Heart left ventricle (tissue), 16 donors: Measurements from ENCODE around the gene GNA15. TPM values are rescaled to one million over a fixed set of nuclear protein-coding genes. Genes with fewer than 3 reads are reported as not detected.

ENCODE experiments used
- ATAC-seq, 4 donors: fragments of 200-7000 bp; cut with Tn5 transposase; one replicate each; pipeline ENCODE4 v1.9.1; 2020 to 2022; ENCODE audit warnings: moderate library complexity in 4 of 4, mild to moderate bottlenecking in 3 of 4, moderate number of reproducible peaks in 1 of 4
- DNase-seq, 5 donors: peaks; one replicate each; pipeline ENCODE4 v3.0.0-alpha.2; 2020
- H3K27ac ChIP-seq, 12 donors: fragments of 200-600 bp; sonication (generic) in 4 of 12; one replicate each; pipeline versions ENCODE4 v1.5.0 to v1.8.0; 2016 to 2022; ENCODE audit warnings: mild to moderate bottlenecking in 2 of 12
- H3K27me3 ChIP-seq, 9 donors: fragments of 200-600 bp; sonication (generic) in 2 of 9; one replicate each; pipeline versions ENCODE4 v1.5.1 to v1.8.0; 2016 to 2022; ENCODE audit warnings: mild to moderate bottlenecking in 3 of 9
- H3K36me3 ChIP-seq, 9 donors: fragments of 200-600 bp; sonication (generic) in 2 of 9; one replicate each; pipeline versions ENCODE4 v1.5.0 to v1.8.0; 2018 to 2022; ENCODE audit warnings: mild to moderate bottlenecking in 2 of 9
- H3K4me1 ChIP-seq, 12 donors: fragments of 200-600 bp; sonication (generic) in 4 of 12; one replicate each; pipeline versions ENCODE4 v1.5.0 to v1.8.0; 2016 to 2022; ENCODE audit warnings: mild to moderate bottlenecking in 3 of 12
- H3K4me3 ChIP-seq, 12 donors: fragments of 200-600 bp; sonication (generic) in 4 of 12; one replicate each; pipeline versions ENCODE4 v1.5.0 to v1.8.0; 2017 to 2022; ENCODE audit warnings: mild to moderate bottlenecking in 9 of 12, moderate library complexity in 4 of 12
- H3K9me3 ChIP-seq, 12 donors: fragments of 200-600 bp; sonication (generic) in 4 of 12; one replicate each; pipeline versions ENCODE4 v1.5.0 to v1.8.0; 2016 to 2022; ENCODE audit warnings: mild to moderate bottlenecking in 1 of 12
- POLR2A ChIP-seq, 2 donors: fragments of 450-650 bp; IDR thresholded peaks; one replicate each; pipeline ENCODE4 v1.6.1; 2017; ENCODE audit warnings: antibody characterized with exemption in 2 of 2, mild to moderate bottlenecking in 2 of 2, moderate library complexity in 2 of 2
- WGBS, 4 donors: extraction: QIAGEN DNeasy Blood & Tissue Kit in 2 of 4; methylation state at CpG; one replicate each; pipeline versions ENCODE4 v1.1.5 to v1.1.7; 2013 to 2018; 5-methylcytosine and 5-hydroxymethylcytosine counted together
- intact Hi-C, 10 donors: fragments of 100-400 bp; cut with DNase I; formaldehyde crosslinking; loops; one replicate each; pipeline versions ENCODE4 v1.11.1 to v1.14.2; 2022
- polyA plus RNA-seq, 2 donors: library from polyadenylated mRNA; stranded (reverse); fragments of 200-250 nt; gene quantifications; one replicate each; pipeline ENCODE4 v1.2.3, GENCODE V29; 2013
- total RNA-seq, 9 donors: library from RNA; depleted of rRNA in 2 of 9; stranded (reverse); fragments of >200 nt in 2 of 9; fragmentation: NEBNext Ultra II Directional in 3 of 9; extraction: Animal tissue kit (Norgen Biotek cat#: 25700) in 3 of 9; gene quantifications; one replicate each; pipeline versions ENCODE4 v1.1.0 to v1.2.4, GENCODE V29; 2016 to 2023
- TF ChIP-seq, protein P1 (sequence below), 12 donors: fragments of 200-600 bp; sonication (generic) in 4 of 12; IDR thresholded peaks; one replicate each; pipeline versions ENCODE4 v1.5.0 to v1.8.0; 2018 to 2022; ENCODE audit warnings: antibody characterized with exemption in 12 of 12, mild to moderate bottlenecking in 5 of 12
- donor health status: ischemic (EF 13 %, LVEDD 7.1; RV severe dilation, severe dysfunction).
- donor health status: healthy with polysubstance abuse.
- donor health status: DM: no; HTN: yes; CAD: no.
- donor health status: DM: no; HTN: no; CAD: no.
- donor health status: ischemic (EF 25% LVEDD 6.9; RV normal size, moderate dysfunction).
- donor health status: ischemic (EF 25% LVEDD 5.7; RV mildly dilated, moderate dysfunction).
- donor health status: healthy.
- donor health status: DM: yes; HTN: yes; CAD: no.
- donor health status: ischemic (EF 35%, LVEDD 5.7; RV mildly dilated, moderate dysfunction).
- donor health status: nonischemic (EF 11% LVEDD 7.7; RV severe dilation, severe dysfunction).
- donor health status: DM: yes; HTN: yes; CAD: no.
- donor health status: PGD.
- donor health status: ischemic (EF 29% LVEDD 5.4; RV normal size, mild dysfunction).
- donor health status: nonischemic (EF 23%, LVEDD 6.1; RV moderate dilation, normal function).

The GNA15 gene
- total and polyA plus RNA-seq, 11 donors: 0.69 to 15.2 (median 1.7) TPM

DNA sequence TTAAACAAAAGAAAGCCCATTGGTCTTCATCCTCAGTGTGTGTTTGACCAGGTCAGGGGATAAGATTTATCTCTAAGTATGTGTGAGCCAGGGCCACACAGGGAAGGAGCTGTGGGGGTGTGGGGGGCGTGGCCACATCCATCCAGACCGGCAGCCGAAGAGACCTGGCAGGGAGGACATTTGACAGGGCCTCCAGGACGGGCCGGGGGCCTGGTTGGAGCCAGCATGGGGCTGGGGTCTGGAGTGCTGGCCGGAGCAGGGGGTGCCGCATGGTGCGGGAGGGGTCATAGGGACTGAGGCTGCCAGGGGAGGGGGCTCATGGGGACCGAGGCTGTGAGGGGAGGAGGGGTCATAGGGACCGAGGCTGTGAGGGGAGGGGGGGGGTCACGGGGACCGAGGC lies 20.4 kb upstream of the GNA15 start:
- Histone ChIP-seq H3K27ac (no peak overlapping the region), H3K27me3 (no peaks in the 10 kb centered on the region), H3K9me3 (no peaks in the 10 kb centered on the region), H3K4me3 (no peak overlapping the region), H3K4me1 (peaks cover 0 to 15% (median 9%) of the 10 kb centered on the region in 12 donors), H3K36me3 (peaks cover 0 to 85% (median 53%) of the 10 kb centered on the region in 9 donors)
- TF ChIP-seq POLR2A (IDR thresholded peaks at IDR 0.05): no peak
- TF ChIP-seq, protein P1, sequence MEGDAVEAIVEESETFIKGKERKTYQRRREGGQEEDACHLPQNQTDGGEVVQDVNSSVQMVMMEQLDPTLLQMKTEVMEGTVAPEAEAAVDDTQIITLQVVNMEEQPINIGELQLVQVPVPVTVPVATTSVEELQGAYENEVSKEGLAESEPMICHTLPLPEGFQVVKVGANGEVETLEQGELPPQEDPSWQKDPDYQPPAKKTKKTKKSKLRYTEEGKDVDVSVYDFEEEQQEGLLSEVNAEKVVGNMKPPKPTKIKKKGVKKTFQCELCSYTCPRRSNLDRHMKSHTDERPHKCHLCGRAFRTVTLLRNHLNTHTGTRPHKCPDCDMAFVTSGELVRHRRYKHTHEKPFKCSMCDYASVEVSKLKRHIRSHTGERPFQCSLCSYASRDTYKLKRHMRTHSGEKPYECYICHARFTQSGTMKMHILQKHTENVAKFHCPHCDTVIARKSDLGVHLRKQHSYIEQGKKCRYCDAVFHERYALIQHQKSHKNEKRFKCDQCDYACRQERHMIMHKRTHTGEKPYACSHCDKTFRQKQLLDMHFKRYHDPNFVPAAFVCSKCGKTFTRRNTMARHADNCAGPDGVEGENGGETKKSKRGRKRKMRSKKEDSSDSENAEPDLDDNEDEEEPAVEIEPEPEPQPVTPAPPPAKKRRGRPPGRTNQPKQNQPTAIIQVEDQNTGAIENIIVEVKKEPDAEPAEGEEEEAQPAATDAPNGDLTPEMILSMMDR (IDR thresholded peaks at IDR 0.05): no peak
- WGBS, 4 donors: 59 to 74% (median 70%) methylated on average over 7 to 12 of the region's 12 CpGs
- ATAC-seq (no peak), DNase-seq (no peak)
- intact Hi-C loops: no loop called here

DNA sequence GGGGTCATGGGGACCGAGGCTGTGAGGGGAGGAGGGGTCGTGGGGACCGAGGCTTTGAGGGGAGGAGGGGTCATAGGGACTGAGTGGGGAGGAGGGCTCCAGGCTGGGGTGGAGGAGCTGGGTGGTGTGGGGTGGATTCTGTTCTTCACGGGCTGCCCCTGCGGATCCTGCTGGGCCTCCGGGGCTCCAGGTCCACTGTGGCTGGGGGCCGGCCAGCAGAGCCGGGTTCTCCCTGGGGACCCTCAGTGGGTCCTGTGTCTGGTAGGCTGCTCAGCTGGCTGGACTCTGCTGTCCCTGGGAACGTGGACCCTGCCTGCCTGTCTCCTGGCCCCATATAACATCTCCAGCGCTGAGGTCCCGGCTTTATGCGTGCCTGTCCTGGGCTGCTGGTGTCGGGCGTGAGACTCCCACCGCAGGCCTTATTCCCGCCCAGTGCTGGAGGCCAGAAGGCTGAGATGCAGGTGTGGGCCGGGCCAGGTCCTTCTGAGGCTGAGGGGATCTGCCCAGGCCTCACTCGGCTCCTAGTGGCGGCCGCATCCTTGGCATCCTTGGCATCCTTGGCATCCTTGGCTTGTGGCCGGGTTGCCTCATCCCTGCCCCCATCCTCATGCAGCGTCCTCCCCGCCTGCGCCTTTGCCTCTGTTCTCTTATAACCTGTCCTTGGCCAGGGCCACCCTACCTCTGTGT lies 19.8 kb upstream of the GNA15 start:
- H3K4me1 ChIP-seq: peaks cover 0 to 15% (median 9%) of the 10 kb centered on the region in 12 donors
- H3K27ac ChIP-seq: no peak overlapping the region
- no peak overlapping the region for H3K4me3 ChIP-seq
- ATAC-seq (no peak), DNase-seq (peak in 2 of 5 donors; percentile 19 to 58)
- intact Hi-C loops: no loop called here
- H3K27me3 ChIP-seq: no peaks in the 10 kb centered on the region
- peaks cover 0 to 85% (median 54%) of the 10 kb centered on the region in 9 donors for H3K36me3 ChIP-seq
- WGBS, 4 donors: 70 to 78% (median 75%) methylated on average over 21 to 24 of the region's 24 CpGs
- TF ChIP-seq POLR2A (IDR thresholded peaks at IDR 0.05): no peak
- TF ChIP-seq, protein P1 (IDR thresholded peaks at IDR 0.05): no peak
- H3K9me3 ChIP-seq: no peaks in the 10 kb centered on the region

DNA sequence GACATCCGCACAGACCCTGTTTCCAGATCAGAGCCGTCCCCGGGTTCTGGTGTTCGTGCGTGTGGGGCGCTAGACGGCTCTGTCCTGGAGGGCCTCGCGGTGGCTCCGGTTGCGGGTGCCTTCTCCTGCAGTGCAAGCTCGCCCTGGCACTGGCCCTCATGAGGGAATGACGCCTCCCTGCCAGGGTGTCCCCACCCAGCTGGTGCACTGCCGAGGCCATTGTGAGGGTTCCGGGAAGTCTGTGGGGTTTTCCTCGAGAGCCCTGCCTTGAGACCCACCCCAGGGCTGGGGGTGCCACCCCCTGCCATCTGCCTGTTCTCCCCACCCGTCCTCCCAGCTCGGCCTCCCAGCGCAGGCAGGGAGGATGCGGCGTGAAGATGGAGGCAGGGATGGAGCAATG lies 19.2 kb upstream of the GNA15 start:
- DNase-seq (peak in 2 of 5 donors; percentile 19 to 61), ATAC-seq (no peak)
- intact Hi-C loops: no loop called here
- H3K9me3 ChIP-seq: no peaks in the 10 kb centered on the region
- H3K27ac ChIP-seq: no peak overlapping the region
- WGBS, 4 donors: 81 to 91% (median 85%) methylated on average over 15 to 21 of the region's 21 CpGs
- no peak for TF ChIP-seq POLR2A (IDR thresholded peaks at IDR 0.05)
- TF ChIP-seq, protein P1 (IDR thresholded peaks at IDR 0.05): no peak
- H3K4me1 ChIP-seq: peaks cover 0 to 15% (median 9%) of the 10 kb centered on the region in 12 donors
- H3K4me3 ChIP-seq: no peak overlapping the region
- H3K27me3 ChIP-seq: no peaks in the 10 kb centered on the region
- H3K36me3 ChIP-seq: peaks cover 0 to 85% (median 56%) of the 10 kb centered on the region in 9 donors

DNA sequence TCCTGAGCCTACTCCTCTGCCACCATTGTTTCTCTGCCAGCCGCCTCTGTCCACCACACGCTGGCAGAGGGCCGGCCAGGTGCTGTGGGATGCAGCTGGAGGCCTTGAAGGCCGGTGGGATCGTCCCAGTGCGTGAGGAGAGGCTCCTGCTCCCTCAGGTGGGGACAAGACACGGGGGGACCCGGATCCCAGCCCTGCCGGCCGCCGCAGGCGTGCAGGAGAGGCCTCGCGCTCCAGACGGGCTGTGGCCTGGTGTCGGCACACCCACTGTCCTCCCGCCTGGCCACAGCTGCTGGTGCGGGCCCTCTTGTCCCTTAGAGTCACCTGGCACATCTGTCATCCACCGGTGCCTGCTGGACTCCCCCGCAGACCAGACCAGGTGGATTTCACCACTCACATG lies 18.1 kb upstream of the GNA15 start:
- WGBS, 4 donors: 92 to 94% (median 93%) methylated on average over 10 to 20 of the region's 20 CpGs
- Histone ChIP-seq H3K27me3 (no peaks in the 10 kb centered on the region), H3K4me3 (no peak overlapping the region), H3K36me3 (peaks cover 0 to 93% (median 60%) of the 10 kb centered on the region in 9 donors), H3K4me1 (peaks cover 0 to 15% (median 9%) of the 10 kb centered on the region in 12 donors), H3K9me3 (no peaks in the 10 kb centered on the region), H3K27ac (no peak overlapping the region)
- no peak for TF ChIP-seq POLR2A (IDR thresholded peaks at IDR 0.05)
- no peak for ATAC-seq
- DNase-seq: peak in 2 of 5 donors; percentile 14 to 50
- intact Hi-C loops: no loop called here
